Activated CD8-positive, alpha-beta memory T cell treated with anti-CD3 and anti-CD28 coated beads, Interleukin-2, amount 50 U/mL, for 24 hours (primary cell): ENCODE results near the gene SLAIN1.
"Not testable (repeated sequence)": the region's sequence is repeated elsewhere in the genome, so short reads cannot be mapped to it uniquely, and the experiment has no call there.

Source experiments
- DNase-seq: peaks from one replicate; pipeline ENCODE4 v3.0.0-alpha.2; 2020; ENCODE audit errors: extremely low read depth

The SLAIN1 gene

DNA sequence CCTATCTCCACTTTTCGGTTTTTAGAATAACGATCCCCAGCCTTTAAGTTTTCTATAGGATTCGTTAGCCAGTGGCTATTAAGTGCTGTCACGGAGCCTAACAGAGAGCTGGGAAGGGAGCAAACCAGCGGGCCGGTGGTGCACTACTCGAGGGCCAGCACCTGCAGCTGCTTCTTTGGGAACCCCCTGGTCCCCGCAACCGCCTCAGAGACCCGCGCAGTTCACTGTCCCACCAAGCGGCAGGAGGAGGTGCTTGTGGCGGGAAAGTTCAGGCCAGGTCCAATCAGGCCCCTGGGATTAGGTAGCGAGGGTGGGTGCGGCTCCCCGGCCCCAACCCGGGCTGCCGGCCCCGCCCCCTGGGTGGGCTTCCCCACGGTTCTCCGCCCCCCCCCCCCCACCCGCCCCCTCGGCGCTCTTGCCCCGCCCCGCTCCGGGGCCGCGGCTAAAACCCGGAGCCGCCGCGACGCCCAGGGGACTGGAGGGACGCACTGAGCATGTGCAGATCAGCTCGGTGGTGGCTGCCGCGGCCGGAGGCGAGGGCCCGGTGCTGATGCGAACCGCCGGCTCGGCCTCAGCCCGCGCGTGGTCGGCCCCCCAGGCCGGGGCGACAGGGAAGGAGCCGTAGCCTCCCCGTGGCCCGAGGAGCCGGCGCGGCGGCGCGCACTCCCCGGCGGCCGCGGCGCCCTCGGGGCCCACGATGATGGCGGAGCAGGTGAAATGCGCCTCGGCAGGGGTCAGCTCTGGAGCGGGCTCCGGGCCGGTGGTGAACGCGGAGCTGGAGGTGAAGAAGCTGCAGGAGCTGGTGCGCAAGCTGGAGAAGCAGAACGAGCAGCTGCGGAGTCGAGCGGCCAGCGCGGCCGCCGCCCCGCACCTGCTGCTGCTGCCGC lies at the start of gene SLAIN1:
Gene SLAIN1 (plus strand): TSS at position 471 of the 887 bp plus-strand sequence. CDS start 227 bp downstream, at position 698.
- peak; percentile 58 for DNase-seq

DNA sequence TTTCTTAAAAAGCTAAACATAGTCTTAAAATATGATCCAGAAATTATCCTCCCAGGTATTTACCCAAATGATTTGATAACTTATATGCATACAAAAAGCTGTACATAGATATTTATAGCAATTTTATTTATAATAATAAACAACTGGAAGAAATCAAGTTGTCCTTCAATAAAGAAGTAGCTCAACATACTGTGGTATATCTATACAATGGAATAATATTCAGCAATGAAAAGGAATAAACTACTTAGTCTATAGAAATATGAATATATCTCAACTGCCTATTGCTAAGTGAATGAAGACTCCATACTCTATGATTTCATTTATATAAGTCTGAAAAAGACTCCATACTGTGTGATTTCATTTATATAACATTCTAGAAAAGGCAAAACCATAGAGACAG lies 47.1 kb upstream of the SLAIN1 start:
- DNase-seq = no peak

DNA sequence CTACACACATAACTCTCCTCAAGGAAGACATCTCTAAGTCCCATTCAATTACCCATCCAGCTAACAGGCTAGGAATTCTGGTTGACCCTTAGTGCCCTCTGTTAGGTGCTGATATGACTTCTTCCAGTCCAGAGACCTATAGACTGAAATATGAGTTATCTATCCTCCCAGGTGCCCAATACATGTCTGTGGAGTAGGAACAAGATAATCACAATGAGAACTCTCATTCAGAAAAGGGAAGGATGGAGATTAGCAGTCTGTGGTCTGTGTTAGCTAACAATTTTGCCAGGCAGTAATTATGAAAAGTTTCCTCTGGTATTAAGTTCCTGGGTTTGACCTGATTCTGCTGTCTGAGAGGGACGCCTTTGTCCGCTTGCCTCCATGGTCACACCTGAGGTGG lies 44.2 kb upstream of the SLAIN1 start:
- no peak for DNase-seq

DNA sequence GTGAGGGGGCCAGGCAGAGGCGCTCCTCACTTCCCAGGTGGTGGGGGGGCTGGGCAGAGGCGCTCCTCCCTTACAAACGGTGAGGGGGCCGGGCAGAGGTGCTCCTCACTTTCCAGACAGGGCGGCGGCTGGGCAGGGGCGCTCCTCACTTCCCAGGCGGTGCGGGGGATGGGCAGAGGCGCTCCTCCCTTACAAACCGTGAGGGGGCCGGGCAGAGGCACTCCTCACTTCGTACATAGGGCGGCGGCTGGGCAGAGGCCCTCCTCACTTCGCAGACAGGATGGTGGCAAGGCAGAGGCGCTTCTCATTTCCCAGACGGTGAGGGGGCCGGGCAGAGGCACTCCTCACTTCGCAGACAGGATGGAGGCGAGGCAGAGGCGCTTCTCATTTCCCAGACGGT lies 37.5 kb upstream of the SLAIN1 start:
- not testable (repeated sequence) for DNase-seq

DNA sequence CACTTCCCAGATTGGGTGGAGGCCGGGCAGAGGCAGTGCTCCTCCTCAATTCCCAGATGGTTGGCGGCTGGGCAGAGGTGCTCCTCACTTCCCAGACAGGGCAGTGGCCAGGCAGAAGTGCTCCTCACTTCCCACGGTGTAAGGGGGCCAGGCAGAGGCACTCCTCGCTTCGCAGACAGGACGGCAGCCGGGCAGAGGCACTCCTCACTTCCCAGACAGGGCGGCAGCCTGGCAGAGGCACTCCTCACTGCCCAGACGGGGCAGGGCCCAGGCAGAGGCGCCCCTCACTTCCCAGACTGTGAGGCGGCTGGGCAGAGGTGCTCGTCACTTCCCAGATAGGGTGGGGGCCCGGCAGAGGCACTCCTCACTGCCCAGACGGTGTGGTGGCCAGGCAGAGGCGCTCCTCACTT lies 36.6 kb upstream of the SLAIN1 start:
- no peak for DNase-seq

DNA sequence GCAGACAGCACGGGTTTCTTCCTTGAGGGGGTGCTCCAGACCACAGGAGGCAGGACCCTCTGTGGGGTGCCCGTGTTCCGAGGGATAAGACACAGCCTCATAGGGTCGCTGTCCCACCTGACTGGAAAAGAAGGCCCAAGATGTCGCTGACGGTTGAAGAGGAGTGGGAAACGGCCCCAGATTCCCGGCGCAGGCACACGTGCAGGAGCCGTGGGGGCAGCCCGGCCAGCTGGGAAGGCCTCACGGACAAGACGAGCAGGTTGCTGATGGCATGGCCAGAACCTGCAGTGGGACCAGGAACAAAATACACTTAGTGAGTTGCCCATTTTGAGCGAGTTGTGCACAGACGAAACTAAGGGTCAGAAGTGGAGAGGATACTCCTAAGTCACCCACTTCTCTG lies 35.2 kb upstream of the SLAIN1 start:
- not testable (repeated sequence) for DNase-seq

DNA sequence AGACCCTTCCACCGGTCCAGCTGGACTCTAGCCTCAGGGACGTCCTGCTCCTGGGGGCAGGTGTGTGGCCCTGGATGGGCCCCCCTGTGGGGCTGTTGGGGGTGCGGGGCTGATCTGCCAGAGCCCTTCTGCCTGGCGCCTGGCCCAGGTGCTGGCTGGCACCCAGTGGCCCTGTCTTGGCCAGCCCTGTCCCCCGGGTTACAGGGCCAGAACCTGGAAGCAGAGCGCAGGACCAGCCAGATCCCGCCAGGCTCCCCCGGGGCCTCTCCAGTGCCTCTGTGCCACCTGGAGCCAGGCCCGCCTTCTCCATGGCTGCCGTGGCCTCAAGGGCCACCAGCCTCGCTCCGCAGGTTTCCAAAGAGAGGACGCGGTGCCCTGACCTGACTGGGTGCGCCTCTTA lies 34.7 kb upstream of the SLAIN1 start:
- not testable (repeated sequence) for DNase-seq

DNA sequence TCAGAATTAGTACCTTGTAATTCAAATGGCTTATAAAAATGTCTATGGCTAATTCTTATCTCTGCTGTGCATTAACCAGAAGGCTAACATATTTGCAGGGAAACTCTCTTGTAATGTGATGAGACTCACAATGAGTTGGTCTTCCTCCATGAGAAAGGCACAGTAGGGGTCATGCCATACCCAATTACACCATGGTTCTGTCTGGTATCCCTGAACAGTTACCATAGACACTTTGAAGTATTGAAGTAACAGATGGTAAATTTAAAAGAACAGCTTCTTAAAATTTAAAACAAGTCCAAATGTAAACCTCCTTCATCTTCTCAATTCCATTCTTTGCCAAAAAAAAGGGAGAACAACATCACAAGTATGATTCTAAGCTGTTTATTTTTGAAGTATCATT lies 22.6 kb upstream of the SLAIN1 start:
- DNase-seq = no peak

DNA sequence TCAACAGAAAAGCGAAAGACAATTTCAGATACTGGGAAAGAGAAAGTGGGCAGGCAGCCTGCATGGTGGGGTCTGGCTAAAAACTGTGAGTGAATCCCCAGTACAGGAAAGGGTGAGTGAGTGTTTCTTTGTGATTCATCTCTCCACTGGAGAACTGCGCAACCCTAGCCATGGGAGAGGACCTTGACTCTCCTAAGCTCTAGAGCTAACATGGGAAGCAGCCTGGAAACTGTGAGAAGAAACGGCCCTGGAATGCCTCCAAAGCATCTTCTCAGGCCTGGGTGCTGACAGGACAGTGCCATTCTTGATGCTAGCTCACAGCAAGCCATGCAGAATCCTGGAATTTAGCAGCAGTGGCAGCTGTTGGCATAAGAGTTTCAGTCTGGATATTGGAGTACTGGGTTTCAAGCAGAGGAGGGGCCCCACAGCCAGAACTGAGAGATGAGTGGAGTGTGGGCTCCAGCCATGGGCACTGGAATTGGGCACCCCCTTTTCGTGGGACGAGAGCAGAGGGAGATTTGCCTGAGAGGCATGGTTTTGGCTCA lies 18.7 kb upstream of the SLAIN1 start:
- no peak for DNase-seq

DNA sequence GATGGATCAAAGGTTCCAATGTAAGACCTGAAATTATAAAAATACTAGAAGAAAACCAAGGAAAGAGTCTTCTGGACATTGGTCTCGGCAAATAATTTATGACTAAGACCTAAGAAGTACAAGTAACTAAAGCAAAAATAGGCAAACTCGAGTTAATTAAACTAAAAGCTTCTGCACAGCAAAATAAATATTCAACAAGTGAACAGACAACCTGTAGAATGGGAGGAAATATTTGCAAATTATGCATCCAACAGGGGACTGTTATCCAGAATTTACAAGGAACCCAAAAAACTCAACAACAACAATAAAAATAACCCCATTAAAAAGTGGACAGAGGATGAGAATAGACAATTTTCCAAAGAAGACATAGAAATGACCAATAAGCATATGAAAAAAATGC lies 9.7 kb upstream of the SLAIN1 start:
- no peak for DNase-seq

DNA sequence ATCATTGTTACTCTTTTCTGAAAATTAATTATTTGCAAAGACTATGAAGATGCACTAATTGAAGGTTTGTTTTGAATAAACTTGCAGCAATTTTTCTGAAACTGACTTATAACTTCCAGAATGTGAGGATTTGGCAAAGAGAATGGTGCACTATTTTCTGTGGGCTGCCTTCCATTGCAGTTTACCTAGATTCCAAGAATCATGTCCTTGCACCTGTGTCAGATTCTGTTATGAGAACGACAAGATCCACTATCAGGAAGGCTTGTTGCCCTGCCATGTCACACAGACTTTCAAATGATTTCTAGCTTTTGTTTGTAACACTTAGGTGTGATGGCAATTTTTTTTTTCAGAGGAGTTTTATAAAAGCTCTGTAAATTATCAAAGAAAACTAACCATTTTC lies 5.6 kb upstream of the SLAIN1 start:
- no peak for DNase-seq

DNA sequence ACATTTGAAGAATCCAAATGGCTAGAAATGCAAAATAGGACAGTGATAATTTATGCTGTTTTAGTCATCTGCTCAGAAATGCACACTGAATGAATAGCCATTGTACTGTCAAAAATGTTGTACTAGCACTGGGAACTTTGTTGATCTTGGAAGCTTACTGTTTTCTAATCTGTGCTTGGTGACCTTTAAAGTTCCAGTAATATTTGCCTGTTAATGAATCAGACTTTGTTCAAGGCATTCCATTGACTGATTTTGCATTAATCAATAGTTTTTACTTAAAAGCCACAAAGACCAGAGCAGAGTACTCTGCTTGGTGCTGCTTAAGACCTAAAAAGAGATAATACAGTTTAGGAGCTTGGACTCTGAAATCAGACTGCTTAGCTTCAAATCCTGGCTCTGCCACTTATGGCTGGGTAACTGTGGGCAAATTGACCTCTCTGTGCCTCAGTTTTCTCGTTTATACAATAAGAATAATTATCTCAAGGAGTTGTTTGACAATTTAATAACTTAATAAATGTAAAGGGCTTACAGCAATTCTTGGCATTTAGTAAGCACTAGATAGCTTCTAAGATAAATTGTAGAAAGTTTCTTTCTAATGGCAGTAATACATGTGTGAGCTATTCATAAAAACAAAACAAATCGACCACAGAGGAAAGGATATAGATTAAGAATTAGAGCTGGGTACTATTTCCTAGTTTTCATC lies 4.6 kb upstream of the SLAIN1 start:
- no peak for DNase-seq

DNA sequence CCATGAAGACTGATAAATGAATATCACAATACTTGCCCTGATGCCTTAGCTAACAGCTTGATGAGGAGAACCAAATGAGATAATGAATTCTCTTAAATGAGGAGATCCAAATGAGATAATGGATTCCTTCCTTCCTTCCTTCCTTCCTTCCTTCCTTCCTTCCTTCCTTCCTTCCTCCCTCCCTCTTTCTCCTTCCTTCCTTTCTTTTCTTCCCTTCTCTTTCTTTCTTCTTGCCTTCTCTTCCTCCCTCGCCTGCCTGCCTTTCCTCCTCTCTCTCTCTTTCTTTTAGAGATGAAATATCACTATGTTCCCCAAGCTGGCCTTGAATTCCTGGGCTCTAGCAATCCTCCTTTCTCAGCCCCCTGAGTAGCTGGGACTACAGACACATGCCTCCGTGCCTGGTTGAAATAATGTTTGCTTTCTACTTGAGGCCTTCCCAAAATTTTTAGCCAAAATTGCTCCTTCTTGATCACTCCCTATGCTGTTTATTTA lies 4.0 kb upstream of the SLAIN1 start:
- DNase-seq = no peak

DNA sequence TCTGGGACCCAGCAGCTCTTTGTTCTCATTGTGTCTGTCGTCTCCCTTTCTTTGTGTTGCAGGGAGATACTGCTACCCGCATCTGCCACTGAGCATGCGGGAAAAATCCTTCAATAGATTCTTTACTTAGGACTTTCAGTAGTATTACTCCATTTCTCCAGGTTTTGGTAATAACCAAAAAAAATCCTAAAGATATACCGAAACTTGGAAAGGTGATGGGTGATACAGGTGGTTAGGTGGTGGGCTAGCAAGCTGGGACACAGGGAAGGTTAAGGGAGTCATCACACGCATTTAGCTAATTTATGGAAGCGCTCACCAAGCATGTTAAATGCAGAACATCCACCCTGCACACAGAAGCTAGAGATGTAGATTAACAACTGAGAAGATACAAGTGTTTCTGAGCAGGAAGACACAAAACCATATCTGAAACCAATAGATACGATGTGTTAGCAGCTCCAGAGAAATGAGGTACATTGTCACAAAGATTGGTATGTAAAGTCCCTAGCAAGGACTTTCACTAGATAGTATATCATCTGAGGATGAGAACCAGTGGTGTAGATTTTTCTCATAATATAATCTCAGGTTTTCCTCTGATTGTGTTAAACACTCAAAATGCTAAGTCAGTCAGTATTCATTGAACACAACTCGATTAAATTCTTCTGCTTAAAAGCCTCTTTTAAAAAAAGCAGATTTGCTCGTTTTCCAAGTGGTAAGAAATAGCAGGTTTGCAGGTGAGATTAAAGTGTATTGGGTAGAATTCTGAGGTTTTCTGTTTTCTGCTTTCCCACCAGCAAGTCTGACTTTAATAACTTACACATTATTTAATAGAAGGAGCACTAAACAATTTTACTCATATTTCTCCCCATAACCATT lies 1.2 kb upstream of the SLAIN1 start:
- no peak for DNase-seq

DNA sequence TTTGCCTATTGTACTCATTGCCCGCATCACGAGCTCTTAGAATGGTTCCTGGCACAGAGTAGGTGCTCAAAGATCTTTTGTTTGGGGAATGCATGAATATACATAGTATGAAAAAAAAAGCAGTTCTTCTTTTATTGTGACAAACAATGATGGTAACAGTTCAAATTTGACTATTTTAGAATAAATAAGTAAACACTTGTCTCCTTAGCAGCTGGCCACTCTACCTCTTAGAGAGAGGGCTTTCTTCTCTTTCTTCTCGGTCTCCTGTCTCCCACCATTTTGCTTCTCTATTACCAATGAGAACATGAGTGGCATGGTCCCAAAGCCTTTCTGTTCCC lies 639 bp upstream of the SLAIN1 start:
- no peak for DNase-seq

DNA sequence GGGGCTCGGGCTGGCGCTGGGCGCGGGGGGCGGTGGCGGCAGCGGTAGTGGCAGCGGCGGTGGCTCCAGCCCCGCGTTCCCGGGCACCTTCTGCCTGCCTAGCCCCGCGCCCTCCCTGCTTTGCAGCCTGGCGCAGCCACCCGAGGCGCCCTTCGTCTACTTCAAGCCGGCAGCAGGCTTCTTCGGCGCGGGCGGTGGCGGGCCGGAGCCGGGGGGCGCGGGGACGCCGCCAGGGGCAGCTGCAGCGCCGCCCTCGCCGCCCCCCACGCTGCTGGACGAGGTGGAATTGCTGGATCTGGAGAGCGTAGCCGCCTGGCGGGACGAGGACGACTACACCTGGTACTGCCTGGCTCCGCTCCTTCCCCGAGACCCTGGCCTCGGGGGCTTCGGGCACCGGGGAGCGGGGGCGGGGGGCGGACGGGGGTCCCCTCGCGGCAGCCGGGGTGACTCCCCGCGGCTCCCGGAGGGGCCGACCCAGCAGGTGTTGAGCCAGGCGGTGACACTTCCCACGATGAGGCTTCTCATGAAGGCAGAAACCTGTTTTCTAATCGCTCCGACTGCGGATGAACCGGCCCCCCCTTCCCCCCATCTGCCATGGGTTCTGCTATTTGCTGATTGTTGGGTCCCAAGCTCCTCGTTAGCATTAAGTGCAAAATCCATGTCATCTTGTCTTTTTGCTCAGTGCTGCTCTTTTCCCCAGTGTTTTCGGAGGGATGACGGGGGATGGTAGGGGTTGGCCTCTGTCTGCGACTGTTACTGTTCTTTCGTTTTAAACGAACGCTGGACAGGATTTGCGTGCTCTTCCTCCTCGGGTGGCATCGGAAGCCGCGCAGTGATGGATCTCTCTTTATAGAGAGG lies 943 bp downstream of the SLAIN1 start:
- DNase-seq = no peak

DNA sequence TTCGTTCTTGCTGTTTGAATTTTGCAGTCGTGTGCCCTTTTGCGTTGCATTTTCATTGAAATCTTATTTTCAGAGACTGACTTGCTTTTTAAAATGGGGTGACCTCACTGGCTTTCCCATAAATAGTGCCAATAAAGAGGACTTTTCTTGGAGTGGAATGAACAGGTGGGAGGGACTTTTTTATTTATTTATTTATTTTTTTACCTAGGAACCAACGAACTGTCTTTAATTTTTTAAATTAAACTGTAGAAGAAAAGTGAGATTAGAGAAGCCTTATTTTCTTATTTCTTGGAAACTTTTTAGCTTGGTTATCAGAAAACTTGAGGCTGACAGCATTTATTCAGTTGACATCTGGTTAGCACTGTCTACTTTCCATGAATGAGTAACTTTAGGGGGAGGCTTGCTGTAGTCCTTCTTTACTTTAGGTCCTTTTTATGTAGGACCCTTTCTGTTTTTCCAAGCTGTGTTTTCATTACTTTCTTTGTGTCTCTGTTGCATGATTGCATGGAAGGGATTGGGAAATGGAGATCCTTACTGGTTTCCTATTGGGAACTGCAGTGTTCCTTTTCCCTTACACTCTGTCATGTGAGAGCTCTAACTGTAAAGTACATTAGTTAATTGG lies 1.7 kb downstream of the SLAIN1 start:
- no peak for DNase-seq

DNA sequence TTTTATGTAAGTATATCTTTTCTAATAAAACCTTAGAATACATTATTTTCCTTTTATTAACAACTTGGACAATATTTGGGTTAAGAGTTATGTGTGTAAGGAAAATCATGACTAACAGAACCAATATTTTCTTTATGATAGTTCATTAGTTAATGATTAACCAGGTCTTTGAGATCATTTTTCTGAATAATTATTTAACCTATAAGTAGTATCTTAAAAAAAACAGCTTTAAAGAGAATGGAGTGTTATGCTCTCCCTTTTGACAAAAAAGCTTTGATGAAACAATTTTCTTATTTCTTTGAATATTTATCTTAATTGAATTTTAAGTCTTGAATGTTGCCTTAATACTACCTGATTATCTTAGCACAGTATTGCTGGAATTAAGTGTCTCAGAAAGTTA lies 3.8 kb downstream of the SLAIN1 start:
- no peak for DNase-seq

DNA sequence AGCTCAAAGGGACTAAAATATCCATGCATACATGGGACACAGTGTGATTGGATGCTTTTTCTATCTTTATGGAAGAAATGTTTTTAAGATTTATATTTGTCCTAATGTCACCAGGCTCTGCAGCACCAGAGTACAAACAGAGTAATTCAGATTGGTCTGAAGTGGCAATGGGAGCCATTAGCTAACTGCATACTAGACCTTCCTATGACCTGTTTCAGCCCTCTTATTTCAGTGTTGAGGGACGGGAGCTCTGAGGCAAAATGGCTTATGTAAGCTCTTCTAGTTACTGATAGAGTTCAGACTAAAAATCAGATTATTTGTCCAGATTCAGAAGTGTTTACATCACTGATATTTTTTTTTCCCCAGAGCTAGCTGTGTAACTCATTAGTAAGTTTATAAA lies 4.9 kb downstream of the SLAIN1 start:
- no peak for DNase-seq

DNA sequence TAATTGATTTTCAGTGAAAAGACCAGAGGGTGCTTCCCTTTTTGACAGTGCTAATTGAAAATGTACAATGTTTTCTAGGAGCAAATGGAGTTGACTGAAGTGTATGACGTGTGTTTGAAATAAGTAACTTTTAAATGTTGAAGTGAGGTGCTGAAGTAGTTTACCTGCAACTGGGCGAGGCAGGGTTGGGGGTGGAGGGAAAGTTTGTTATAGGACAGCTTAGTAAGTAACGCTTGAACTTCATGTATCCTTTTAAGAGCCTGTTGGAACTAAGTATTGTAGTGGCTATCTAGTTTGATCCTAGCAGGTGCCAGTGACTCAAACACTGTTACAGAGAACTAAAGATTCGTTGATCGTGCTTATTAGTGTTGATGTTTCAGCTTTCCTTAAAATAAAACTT lies 5.9 kb downstream of the SLAIN1 start:
- DNase-seq = no peak
